ENCODE measurements around the gene ARMC7. TPM values are rescaled to one million over a fixed set of nuclear protein-coding genes. Genes with fewer than 3 reads are reported as not detected.
"Not testable (repeated sequence)": the region's sequence is repeated elsewhere in the genome, so short reads cannot be mapped to it uniquely, and the experiment has no call there.

Gene ARMC7
- total and polyA plus RNA-seq, 4 donors: 2.5 to 14.2 (median 9.0) TPM

DNA sequence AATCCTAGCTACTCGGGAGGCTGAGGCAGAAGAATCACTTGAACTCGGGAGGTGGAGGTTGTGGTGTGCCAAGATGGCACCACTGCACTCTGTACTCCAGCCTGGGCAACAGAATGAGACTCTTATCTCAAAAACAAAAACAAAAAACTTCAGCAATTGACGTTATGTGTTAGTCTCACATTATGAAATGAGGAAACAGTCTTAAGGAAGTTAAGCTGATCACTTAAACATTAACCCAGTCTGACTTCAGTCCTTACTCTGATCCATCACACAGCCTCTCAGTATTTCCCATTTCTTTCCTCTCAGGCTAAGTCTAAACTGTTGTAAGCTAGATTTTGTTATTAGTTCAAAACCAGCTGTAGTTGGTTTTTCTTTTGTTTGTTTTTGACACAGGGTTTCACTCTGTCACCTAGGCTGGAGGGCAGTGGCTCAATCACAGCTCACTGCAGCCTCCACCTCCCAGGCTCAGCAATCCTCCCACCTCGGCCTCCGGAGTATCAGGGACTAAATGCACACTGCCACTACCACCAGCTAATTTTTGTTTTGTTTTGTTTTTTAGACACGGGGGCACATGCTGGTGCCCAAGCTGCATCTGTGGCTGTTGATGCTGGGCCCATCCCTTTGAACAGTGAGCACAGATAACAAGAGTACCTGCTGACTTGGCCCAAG lies 38.2 kb downstream of the ARMC7 start:
- peaks cover 12% of the 10 kb centered on the region for H3K4me1 ChIP-seq (ENCODE audit: control insufficient read depth, insufficient read depth, low read length)
- H3K9me3 ChIP-seq (ENCODE audit: control insufficient read depth, insufficient read depth, low read length): no peaks in the 10 kb centered on the region
- DNase-seq (ENCODE audit: low read depth in 4 of 6, low spot score in 6 of 6): no peak
- no peaks in the 10 kb centered on the region for H3K27me3 ChIP-seq (ENCODE audit: control insufficient read depth, insufficient read depth, low read length)
- H3K27ac ChIP-seq (ENCODE audit: low read depth, low read length): no peak overlapping the region
- WGBS (ENCODE audit: insufficient coverage): 75% methylated on average over 1 of the region's 6 CpGs
- peaks cover 47% of the 10 kb centered on the region for H3K36me3 ChIP-seq (ENCODE audit: control insufficient read depth, insufficient read depth, low read length)
- no peak overlapping the region for H3K4me3 ChIP-seq (ENCODE audit: low read depth, low read length)

DNA sequence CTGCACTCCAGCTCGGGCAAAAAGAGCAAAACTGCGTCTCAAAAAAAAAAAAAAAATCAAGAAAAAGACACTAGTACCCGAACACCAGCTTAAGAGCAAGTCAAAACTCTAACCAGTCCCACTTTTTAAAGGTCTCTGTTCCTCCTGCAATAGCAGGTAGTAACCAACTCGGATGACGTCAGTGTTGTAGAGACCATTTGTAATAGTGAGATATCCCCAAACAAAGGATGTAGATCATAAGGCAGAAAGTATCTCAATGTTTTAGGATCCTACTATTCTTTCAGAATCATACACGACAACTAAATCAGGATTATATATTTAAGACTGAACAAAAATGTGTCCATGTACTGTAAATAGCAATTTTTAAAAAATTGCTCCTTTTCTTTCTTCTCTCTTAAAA lies 42.2 kb downstream of the ARMC7 start:
- Histone ChIP-seq H3K27me3 (ENCODE audit: control insufficient read depth, insufficient read depth, low read length) (no peaks in the 10 kb centered on the region), H3K4me3 (ENCODE audit: low read depth, low read length) (peak overlapping the region; percentile 85), H3K9me3 (ENCODE audit: control insufficient read depth, insufficient read depth, low read length) (no peaks in the 10 kb centered on the region), H3K27ac (ENCODE audit: low read depth, low read length) (no peak overlapping the region), H3K4me1 (ENCODE audit: control insufficient read depth, insufficient read depth, low read length) (peaks cover 18% of the 10 kb centered on the region), H3K36me3 (ENCODE audit: control insufficient read depth, insufficient read depth, low read length) (peaks cover 14% of the 10 kb centered on the region)
- WGBS (ENCODE audit: insufficient coverage): no CpG with 5 or more reads among the region's 6 CpGs
- peak in 2 of 6 donors; percentile 66 to 84 for DNase-seq (ENCODE audit: low read depth in 4 of 6, low spot score in 6 of 6)

DNA sequence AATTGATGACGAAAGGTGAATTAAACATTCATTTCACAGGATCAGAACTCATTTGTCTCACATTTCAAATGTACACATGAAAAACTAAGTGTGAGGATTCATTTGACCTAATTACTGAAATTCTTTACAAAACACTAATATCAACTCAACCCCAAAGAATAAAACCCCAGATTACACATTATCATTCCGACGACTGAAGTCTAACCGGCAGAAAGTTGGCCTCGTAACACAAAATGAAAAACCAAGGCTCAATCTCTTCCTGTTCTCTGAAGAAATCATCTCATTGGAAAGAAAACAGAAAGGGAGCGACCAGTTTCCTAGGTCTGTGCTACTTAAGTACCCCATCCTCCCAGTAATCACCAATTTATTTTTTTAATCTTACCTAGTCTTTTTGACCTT lies 42.8 kb downstream of the ARMC7 start:
- peak in 1 of 6 donors; percentile 27 for DNase-seq (ENCODE audit: low read depth in 4 of 6, low spot score in 6 of 6)
- H3K36me3 ChIP-seq (ENCODE audit: control insufficient read depth, insufficient read depth, low read length): peaks cover 11% of the 10 kb centered on the region
- H3K27me3 ChIP-seq (ENCODE audit: control insufficient read depth, insufficient read depth, low read length): no peaks in the 10 kb centered on the region
- 25% methylated on average over 4 of the region's 6 CpGs for WGBS (ENCODE audit: insufficient coverage)
- peak overlapping the region; percentile 40 for H3K27ac ChIP-seq (ENCODE audit: low read depth, low read length)
- peak overlapping the region; percentile 85 for H3K4me3 ChIP-seq (ENCODE audit: low read depth, low read length)
- peaks cover 18% of the 10 kb centered on the region for H3K4me1 ChIP-seq (ENCODE audit: control insufficient read depth, insufficient read depth, low read length)
- H3K9me3 ChIP-seq (ENCODE audit: control insufficient read depth, insufficient read depth, low read length): no peaks in the 10 kb centered on the region

DNA sequence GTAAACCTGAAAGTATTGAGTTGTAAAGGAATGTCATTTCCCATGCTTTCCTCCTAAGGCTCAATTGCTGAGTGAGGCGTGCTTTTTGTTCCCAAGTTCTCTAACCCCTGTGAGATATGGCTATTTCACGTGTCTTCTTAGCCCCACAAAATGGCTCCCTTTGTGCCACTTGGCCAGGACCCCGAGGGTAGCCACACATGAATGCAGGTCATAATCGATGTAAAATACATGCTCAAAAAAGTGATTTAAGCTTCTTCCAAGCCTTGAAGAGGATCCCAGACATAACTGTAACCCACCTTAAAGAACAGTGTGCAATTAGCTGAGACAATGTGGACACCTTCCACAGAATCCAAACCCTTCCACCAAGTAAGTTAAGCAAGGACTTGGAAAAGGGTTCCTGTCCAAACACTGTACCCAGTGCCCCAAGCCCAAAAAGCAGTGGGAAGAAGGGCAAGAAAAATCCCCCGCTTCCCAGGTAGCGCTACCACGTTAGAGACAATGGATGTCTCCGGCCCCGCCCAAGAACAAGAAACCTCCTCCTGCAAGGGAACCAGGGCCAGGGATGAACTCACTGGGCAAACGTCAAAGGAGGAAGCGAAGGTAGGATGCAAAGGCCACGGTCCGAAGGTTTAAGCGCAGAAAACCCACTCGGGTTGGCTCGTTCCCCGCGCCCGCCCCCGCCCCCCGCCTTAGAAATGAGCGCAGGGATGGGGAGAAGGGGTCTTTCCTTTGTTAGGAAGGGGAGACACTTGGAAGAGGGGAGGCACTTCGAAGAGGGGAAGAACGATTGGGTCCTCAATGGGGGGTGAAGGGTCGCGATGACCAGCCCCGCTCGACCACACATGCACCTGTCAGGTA lies 43.4 kb downstream of the ARMC7 start:
- H3K4me1 ChIP-seq (ENCODE audit: control insufficient read depth, insufficient read depth, low read length): peaks cover 18% of the 10 kb centered on the region
- H3K27ac ChIP-seq (ENCODE audit: low read depth, low read length): peak overlapping the region; percentile 83
- 0% methylated on average over 27 of the region's 28 CpGs for WGBS (ENCODE audit: insufficient coverage)
- no peaks in the 10 kb centered on the region for H3K9me3 ChIP-seq (ENCODE audit: control insufficient read depth, insufficient read depth, low read length)
- DNase-seq (ENCODE audit: low read depth in 4 of 6, low spot score in 6 of 6): peak in 3 of 6 donors; percentile 33 to 85 (median 77)
- no peaks in the 10 kb centered on the region for H3K27me3 ChIP-seq (ENCODE audit: control insufficient read depth, insufficient read depth, low read length)
- H3K36me3 ChIP-seq (ENCODE audit: control insufficient read depth, insufficient read depth, low read length): peaks cover 12% of the 10 kb centered on the region
- H3K4me3 ChIP-seq (ENCODE audit: low read depth, low read length): peak overlapping the region; percentile 85

DNA sequence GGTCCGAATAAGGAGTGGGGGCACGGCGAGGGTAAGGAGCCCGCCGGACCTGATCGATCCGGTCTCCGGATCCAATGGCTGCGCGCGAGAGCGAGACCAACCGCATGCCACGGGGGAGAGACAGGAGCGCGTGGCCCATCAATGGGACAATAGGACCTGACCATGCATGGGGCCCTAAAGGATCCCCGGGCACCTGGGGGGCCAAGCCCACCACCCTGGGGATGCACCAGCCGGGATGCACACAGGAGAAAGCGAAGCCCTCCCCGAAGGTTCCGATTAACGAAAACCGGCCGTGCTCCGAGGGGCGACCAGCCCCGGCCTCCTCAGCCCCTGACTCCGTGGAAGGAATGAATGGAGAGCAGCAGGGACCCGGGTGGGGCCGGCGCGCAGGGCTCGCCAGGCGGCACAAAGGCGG lies 44.0 kb downstream of the ARMC7 start:
- peak overlapping the region; percentile 85 for H3K4me3 ChIP-seq (ENCODE audit: low read depth, low read length)
- under 1% methylated on average over 35 of the region's 35 CpGs for WGBS (ENCODE audit: insufficient coverage)
- no peaks in the 10 kb centered on the region for H3K9me3 ChIP-seq (ENCODE audit: control insufficient read depth, insufficient read depth, low read length)
- H3K27me3 ChIP-seq (ENCODE audit: control insufficient read depth, insufficient read depth, low read length): no peaks in the 10 kb centered on the region
- peaks cover 18% of the 10 kb centered on the region for H3K4me1 ChIP-seq (ENCODE audit: control insufficient read depth, insufficient read depth, low read length)
- H3K27ac ChIP-seq (ENCODE audit: low read depth, low read length): peak overlapping the region; percentile 83
- DNase-seq (ENCODE audit: low read depth in 4 of 6, low spot score in 6 of 6): peak in 2 of 6 donors; percentile 33 to 82
- H3K36me3 ChIP-seq (ENCODE audit: control insufficient read depth, insufficient read depth, low read length): peaks cover 12% of the 10 kb centered on the region

DNA sequence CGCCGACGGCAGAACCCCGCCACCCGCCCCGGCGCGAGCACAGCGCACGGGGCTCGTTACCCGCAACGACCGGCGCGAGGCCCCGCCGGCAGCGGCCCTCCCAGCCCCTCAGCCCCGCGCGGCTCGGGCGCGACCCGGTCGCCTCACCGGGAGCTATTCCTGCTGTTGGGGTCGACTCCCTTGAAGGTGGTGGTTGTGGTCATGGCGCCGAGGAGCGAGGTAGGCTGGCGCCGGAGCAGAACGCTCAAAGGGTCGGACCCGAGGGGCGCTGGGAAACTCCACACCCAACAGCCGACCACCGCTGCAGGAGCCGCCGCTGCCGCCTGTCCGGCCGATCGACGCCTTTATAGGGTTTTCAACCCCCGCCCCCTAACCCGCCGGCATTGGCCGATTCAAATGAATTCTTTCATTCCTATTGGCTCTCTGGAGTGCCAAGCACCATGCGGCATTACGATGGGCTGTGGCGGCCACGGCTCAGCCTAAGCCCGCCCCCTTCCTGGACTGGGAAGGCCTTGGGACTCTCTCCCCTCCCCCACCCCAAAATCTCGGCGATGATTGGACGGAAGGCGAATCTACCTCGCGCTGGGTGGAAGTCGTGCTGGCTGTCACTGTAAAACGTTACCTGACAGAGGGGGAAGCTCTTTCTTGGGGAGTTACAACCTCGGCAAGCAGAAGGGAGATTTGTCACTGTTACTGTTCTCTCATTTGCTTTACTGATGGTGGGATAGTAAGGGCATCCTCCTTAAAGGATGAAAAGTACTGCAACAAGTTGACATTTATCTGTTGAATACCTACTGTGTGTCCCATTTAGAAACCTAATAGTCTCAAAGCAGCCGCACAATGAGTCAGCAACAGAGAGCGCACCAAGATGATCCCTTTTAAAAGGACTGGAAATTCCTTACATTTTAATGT lies 44.7 kb downstream of the ARMC7 start, which contains the start of gene JPT1:
TSS of gene JPT1 (minus strand) at position 318 of the 912 bp plus-strand sequence. CDS start at position 203, 115 bp downstream.
- peak; percentile 85 to 100 (median 98) for DNase-seq (ENCODE audit: low read depth in 4 of 6, low spot score in 6 of 6)
- Histone ChIP-seq H3K27ac (ENCODE audit: low read depth, low read length) (peak within 1 kb of the TSS; percentile 83), H3K4me1 (ENCODE audit: control insufficient read depth, insufficient read depth, low read length) (peaks cover 18% of the 10 kb centered on the region), H3K36me3 (ENCODE audit: control insufficient read depth, insufficient read depth, low read length) (peaks cover 15% of the 10 kb centered on the region), H3K27me3 (ENCODE audit: control insufficient read depth, insufficient read depth, low read length) (no peaks in the 10 kb centered on the region), H3K4me3 (ENCODE audit: low read depth, low read length) (peak within 1 kb of the TSS; percentile 85), H3K9me3 (ENCODE audit: control insufficient read depth, insufficient read depth, low read length) (no peaks in the 10 kb centered on the region)
- WGBS (ENCODE audit: insufficient coverage): under 1% methylated on average over 44 of the region's 67 CpGs

DNA sequence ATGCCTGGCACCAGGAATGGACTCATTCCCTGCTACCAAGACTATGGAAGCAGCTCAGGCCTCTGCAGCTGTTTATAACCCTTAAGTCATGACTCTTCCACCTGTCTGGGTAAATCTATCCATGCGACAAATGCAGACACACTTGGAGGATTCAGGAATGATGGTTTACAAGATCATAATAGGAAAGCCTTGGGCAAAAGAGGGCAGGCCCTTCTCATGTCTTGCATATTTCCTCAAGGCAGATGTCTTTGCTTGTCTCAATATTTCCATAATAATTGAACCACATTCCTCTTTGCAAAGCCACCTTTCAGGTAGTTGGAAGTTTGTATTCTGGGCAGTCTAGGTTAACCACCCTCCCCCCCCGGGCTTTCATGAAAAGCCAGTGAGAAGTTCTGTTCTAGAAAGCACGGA lies 45.4 kb downstream of the ARMC7 start:
- Histone ChIP-seq H3K36me3 (ENCODE audit: control insufficient read depth, insufficient read depth, low read length) (peaks cover 21% of the 10 kb centered on the region), H3K4me3 (ENCODE audit: low read depth, low read length) (no peak overlapping the region), H3K27ac (ENCODE audit: low read depth, low read length) (no peak overlapping the region), H3K9me3 (ENCODE audit: control insufficient read depth, insufficient read depth, low read length) (no peaks in the 10 kb centered on the region), H3K27me3 (ENCODE audit: control insufficient read depth, insufficient read depth, low read length) (no peaks in the 10 kb centered on the region), H3K4me1 (ENCODE audit: control insufficient read depth, insufficient read depth, low read length) (peaks cover 18% of the 10 kb centered on the region)
- WGBS (ENCODE audit: insufficient coverage): no CpG with 5 or more reads among the region's 3 CpGs
- no peak for DNase-seq (ENCODE audit: low read depth in 4 of 6, low spot score in 6 of 6)

DNA sequence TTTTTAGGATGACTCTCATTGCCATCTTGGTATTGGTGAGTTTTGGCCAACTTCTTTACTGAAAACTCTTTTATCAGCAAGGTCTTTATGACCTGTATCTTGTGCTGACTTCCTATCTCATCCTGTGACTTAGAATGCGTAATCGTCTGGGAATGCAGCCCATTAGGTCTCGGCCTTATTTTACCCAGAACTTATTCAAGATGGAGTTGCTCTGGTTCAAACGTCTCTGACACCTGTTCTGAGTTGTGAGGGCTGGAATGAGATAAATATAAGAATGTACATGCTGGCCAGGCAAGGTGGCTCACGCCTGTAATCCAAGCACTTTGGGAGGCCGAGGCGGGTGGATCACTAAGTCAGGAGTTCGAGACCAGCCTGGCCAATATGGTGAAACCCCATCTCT lies 48.7 kb downstream of the ARMC7 start:
- H3K27me3 ChIP-seq (ENCODE audit: control insufficient read depth, insufficient read depth, low read length); H3K9me3 ChIP-seq (ENCODE audit: control insufficient read depth, insufficient read depth, low read length); H3K4me3 ChIP-seq (ENCODE audit: low read depth, low read length); H3K27ac ChIP-seq (ENCODE audit: low read depth, low read length); H3K4me1 ChIP-seq (ENCODE audit: control insufficient read depth, insufficient read depth, low read length); DNase-seq (ENCODE audit: low read depth in 4 of 6, low spot score in 6 of 6): not testable (repeated sequence)
- WGBS (ENCODE audit: insufficient coverage): 96% methylated on average over 4 of the region's 8 CpGs
- H3K36me3 ChIP-seq (ENCODE audit: control insufficient read depth, insufficient read depth, low read length): peaks cover 33% of the 10 kb centered on the region
